ENCODE results near the gene MAMDC2. TPM values are rescaled to one million over a fixed set of nuclear protein-coding genes. Genes with fewer than 3 reads are reported as not detected.
A peak's percentile ranks its signal among the peaks of the same experiment; 100 is the strongest.

Gene MAMDC2
- total and polyA plus RNA-seq, 2 of the 4 experiments (the other 2 are of a cell fraction): 5.0 to 5.2 TPM

DNA sequence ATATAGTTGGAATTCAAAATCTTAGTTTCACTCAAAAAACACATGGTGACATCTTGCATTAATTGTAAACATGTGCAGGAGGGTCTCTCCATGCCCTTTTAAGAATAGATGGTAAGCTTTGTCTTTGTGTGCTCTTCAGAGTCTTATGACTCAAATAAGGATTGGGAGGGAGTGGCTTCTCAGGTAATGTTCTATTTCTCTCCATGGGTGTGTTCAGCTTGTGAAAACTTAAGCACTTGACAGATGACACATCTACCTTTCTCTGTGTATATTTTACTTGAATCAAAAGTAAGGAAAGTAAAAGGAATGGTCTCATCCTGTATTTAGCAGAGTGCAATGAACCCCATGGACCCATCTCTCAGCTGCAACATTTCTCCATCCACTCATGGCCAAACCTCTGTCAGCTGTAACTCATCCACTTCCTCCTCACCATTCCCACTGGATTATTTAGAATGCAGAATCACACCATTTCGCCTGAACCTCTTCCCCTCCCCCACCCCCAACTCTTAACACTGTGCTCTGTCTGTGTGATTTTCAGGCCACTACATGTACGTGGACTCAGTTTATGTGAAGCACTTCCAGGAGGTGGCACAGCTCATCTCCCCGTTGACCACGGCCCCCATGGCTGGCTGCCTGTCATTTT is 82.1 kb downstream of the MAMDC2 start:
- Histone ChIP-seq H4K5ac (ENCODE audit: low read depth, low read length) (no peak overlapping the region), H4K8ac (ENCODE audit: low read depth in 2 of 2, low read length in 2 of 2) (no peak overlapping the region), H4K20me1 (ENCODE audit: insufficient read depth, low read length) (no peaks in the 10 kb centered on the region), H2AFZ (replicated peaks; ENCODE audit: low read length, poor library complexity) (peak overlapping the region; percentile 40), H3K27me3 (ENCODE audit: control insufficient read depth, insufficient read depth, low read length) (no peaks in the 10 kb centered on the region), H3K9me3 (ENCODE audit: control insufficient read depth, insufficient read depth, low read length) (no peaks in the 10 kb centered on the region), H3K9ac (ENCODE audit: low read depth, low read length) (no peak overlapping the region), H3K27ac (ENCODE audit: insufficient read depth, low read length) (no peak overlapping the region), H3K9me1 (ENCODE audit: insufficient read depth, low read length) (peaks cover 7% of the 10 kb centered on the region; the same call in 1 of the 2 replicates), H3K36me3 (ENCODE audit: control insufficient read depth, insufficient read depth, low read length) (no peaks in the 10 kb centered on the region), H3K79me1 (ENCODE audit: low read depth in 1 of 2, low read length in 2 of 2) (no peaks in the 10 kb centered on the region), H3K4me3 (ENCODE audit: insufficient read depth, low read depth, low read length) (no peak overlapping the region), H2AK5ac (ENCODE audit: low read depth, low read length) (no peak overlapping the region), H2BK15ac (ENCODE audit: low read depth, low read length) (no peak overlapping the region), H3K56ac (ENCODE audit: extremely low read depth, insufficient read depth, low read length) (no peak overlapping the region), H2BK120ac (ENCODE audit: low read depth, low read length) (no peak overlapping the region), H3K23ac (ENCODE audit: low read depth, low read length) (no peak overlapping the region), H4K91ac (ENCODE audit: insufficient read depth, low read depth, low read length) (no peak overlapping the region), H3K18ac (ENCODE audit: low read depth, low read length) (no peak overlapping the region), H3K4ac (ENCODE audit: low read depth, low read length) (peak overlapping the region; percentile 40; the same call in 1 of the 2 replicates), H3K4me2 (ENCODE audit: low read depth, low read length) (no peak overlapping the region), H2AK9ac (replicated peaks; ENCODE audit: low read depth, low read length, poor library complexity) (no peak overlapping the region), H2BK5ac (ENCODE audit: low read depth, low read length, poor library complexity, severe bottlenecking) (no peak overlapping the region), H3K14ac (replicated peaks; ENCODE audit: low read depth, low read length) (no peak overlapping the region), H2BK20ac (ENCODE audit: low read depth, low read length) (no peak overlapping the region), H3K4me1 (ENCODE audit: control insufficient read depth, insufficient read depth, low read length) (peaks cover 6% of the 10 kb centered on the region)
- BruUV-seq (replicated peaks): no TSS peak
- dilution Hi-C loops (cut with HindIII; ENCODE audit: low sequenced_read_pairs, unreplicated experiment): no loop called here
- in situ Hi-C loops (cut with MboI; ENCODE audit: low sequenced_read_pairs): loop anchor here (10.0 kb wide), 1 partner anchor 479 kb away; no protein-coding TSS in a partner anchor
- intact Hi-C loops (cut with micrococcal nuclease): no loop called here
- CTCF ChIA-PET: interaction anchor here (0.6 kb wide), 1 partner anchor 15 kb away, joined by 3 read pairs; no protein-coding TSS in a partner anchor
- TF ChIP-seq RFX5 (IDR thresholded peaks at IDR 0.05; ENCODE audit: low read depth, low read length) (no peak), RCOR1 (IDR thresholded peaks at IDR 0.05; ENCODE audit: insufficient replicate concordance, low read length) (no peak), POLR2A (IDR thresholded peaks at IDR 0.05; ENCODE audit: low read depth, low read length) (no peak), SMC3 (IDR thresholded peaks at IDR 0.05; ENCODE audit: low read depth, low read length) (no peak), CEBPB (IDR thresholded peaks at IDR 0.05; ENCODE audit: low read depth, low read length) (no peak), MAFK (IDR thresholded peaks at IDR 0.05; ENCODE audit: low read depth, low read length) (no peak)
- ATAC-seq (ENCODE audit: low read depth): no peak
- DNase-seq: no peak
- POLR2A ChIA-PET (ENCODE audit: unreplicated experiment): no interaction called here
- WGBS, 2 experiments (ENCODE audit: extremely low coverage in 2 of 2, insufficient read length in 1 of 2): 56% methylated on average over 4 of the region's 4 CpGs; no CpG with 5 or more reads in 1 of the 2 experiments

Data from IMR-90 (cell line).